GM15510 (cell line): ENCODE measurements around the gene RETN.
A peak's percentile ranks its signal among the peaks of the same experiment; 100 is the strongest.

Experiments
- POLR2A ChIP-seq: IDR thresholded peaks from 3 replicates; pipeline ENCODE4 v1.6.1; 2011; ENCODE audit warnings: borderline replicate concordance; ENCODE audit not compliant: insufficient read length; ENCODE audit errors: extremely low read depth

The RETN gene

GRCh38 chr19:7632340-7633203 lies 36.3 kb upstream of the RETN start:
- TF ChIP-seq POLR2A, result no peak

GRCh38 chr19:7633698-7634097 lies 35.2 kb upstream of the RETN start, which contains the start of gene PCP2:
TSS of gene PCP2 (minus strand) at chr19:7633719. CDS start at chr19:7633457, 262 bp downstream.
- no peak for TF ChIP-seq POLR2A

DNA sequence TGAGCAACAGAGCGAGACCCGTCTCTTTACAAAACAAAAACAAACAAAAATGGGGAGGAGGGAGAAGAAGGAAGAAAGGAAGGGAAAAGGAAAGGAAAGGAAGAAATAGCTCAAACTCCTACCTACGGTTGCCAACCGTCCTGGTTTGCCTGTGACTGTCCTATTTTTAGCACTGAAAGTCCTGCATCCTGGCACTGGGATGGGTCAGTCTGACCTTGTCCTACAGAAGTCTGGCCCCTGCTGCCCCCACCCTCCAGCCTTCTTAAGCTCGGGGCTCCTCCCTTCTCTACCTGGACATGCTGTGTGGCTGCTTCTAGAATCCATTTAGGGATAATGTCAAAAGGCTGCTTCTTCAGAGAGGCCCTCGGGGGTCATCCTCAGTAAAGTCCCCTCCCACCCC lies 33.2 kb upstream of the RETN start:
- no peak for TF ChIP-seq POLR2A

GRCh38 chr19:7636317-7636690 lies 32.5 kb upstream of the RETN start:
- TF ChIP-seq POLR2A, result no peak

DNA sequence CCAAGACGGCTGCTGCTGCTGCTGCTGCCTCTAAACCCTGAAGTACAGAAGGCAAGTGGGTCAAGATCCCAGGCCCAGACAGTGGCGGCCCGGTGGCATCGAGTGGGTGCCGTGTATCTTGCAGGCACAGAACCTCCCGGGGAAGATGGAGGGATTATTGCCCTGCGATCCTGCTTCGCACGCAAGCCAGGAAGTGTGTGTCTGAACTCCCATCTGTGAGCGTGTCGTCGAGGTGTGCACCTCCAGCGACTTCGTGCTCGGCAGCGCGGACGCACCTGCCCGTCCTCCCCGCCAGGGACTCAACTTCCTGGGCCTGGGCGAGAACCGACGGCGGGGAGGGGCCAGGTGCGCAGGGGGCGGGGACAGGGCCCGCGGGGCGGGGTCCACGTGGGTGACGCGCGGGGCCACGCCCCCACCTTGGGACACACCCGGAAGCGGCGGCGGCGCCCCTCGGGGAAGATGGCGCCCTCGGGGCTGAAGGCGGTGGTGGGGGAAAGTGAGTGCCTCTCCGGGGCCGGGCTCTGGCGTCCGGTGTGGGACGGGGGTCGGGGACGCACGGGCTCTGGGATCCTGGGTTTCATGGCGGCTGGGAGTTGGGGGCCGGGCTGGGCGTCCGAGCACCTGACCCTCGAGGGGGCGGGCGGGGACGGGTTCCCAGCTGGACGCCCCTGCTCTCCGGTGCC lies 32.0 kb upstream of the RETN start, which contains the start of gene STXBP2:
Gene STXBP2, plus strand, starts transcription at position 420 of the 683 bp plus-strand sequence. Its CDS starts 40 bp downstream, at position 460.
- TF ChIP-seq POLR2A, result peak; percentile 80

GRCh38 chr19:7637374-7638256 lies 31.2 kb upstream of the RETN start:
- no peak for TF ChIP-seq POLR2A

DNA sequence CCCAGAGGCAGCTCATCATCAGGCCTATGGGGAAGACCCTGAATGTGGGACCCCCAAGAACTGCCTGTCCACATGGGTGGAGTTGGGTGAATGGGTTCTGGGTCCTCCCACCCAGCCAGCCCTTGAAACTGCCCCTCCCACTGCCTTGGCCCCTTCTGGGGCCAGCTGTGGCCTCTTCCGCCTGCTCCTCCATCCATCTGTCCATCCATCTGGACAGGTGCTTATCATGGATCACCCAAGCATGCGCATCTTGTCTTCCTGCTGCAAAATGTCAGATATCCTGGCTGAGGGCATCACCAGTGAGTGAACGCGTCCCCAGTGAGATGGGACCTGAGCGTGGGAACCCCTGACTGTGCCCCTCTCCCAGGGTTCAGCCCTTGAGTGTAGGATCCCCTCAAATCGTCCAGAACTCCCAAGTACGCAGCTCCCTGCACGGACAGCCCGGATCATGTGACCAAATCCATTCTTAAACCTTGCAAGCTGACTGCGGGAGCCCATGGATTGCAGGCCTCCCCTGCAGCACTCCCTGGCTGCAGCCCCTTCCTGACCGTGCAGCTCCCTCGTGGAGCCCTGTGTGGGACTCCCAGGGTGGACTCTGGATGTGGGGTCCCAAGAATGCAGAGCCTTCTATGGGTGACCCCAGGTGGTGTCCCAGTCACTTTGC lies 29.9 kb upstream of the RETN start:
- TF ChIP-seq POLR2A, result no peak

DNA sequence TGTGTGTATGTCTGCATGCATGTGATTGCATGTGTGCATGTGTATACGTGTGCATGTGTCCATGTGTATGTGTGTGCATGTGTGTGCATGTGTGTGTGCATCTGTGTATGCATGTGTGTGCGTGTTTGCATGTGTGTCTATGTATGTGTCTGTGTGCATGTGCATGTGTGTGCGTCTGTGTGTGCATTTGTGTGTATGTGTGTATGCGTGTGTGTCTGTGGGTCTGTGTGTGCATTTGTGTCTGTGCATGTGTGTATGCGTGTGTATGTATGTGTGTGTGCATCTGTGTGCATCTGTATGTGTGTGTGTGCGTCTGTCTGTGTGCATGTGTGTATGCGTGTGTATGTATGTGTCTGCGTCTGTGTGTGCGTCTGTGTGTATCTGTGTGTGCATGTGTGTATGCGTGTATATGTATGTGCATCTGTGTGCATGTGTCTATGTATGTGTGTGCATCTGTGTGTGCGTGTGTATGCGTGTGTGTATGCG lies 28.9 kb upstream of the RETN start:
- no peak for TF ChIP-seq POLR2A

DNA sequence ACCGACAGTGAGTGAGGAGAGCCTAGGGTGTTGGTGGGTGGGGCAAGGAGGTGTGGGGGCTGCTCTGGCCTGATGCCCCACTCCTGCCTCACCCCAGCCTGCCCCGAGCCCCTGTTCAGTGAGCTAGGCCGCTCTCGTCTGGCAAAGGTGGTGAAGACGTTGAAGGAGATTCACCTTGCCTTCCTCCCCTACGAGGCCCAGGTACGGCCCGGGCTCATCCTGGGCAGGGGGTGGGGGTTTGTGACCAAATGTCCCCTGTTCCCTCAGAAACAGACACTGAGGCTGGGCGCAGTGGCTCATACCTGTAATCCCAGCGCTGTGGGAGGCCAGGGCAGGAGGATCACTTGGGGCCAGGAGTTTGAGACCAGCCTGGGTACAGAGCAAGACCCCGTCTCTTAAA lies 28.0 kb upstream of the RETN start:
- no peak for TF ChIP-seq POLR2A

DNA sequence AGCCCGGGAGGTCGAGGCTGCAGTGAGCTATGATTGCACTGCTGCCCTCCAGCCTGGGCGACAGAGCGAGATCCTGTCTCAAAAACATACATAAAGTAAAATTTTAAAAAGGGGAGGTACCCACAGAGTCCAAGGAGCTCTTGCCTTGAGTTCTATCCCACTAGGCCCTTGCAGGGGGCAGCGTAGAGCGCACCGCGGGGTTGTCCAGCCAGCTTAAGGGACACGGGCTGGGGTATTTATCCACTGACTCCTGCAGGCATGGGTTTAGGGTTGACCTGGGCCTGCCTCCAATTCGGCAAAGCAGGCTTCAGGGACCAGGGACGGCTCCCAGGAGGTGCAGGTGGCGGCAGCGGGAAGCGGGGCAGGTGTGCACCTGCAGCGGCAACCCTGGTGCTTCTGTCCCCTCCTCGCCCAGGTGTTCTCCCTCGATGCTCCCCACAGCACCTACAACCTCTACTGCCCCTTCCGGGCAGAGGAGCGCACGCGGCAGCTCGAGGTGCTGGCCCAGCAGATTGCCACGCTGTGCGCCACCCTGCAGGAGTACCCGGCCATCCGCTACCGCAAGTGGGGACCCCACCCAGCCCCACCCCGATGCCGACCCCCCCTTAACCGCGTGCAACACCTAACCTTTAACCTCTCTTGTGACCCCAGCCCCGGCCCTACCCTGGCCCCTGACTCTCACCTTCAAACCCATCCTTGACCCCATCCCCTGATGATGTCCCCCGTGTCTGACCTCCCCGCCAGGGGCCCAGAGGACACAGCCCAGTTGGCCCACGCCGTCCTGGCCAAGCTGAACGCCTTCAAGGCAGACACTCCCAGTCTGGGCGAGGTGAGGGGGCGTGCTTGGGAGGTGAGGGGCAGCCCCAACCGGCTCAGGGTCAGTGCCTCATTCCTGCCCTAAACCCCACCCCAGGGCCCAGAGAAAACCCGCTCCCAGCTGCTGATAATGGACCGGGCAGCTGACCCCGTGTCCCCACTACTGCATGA lies 27.3 kb upstream of the RETN start:
- TF ChIP-seq POLR2A, result no peak

- TF ChIP-seq POLR2A, result no peak
Observed at GRCh38 chr19:7642295-7643030, 26.4 kb upstream of the RETN start.

GRCh38 chr19:7643031-7643415 lies 25.8 kb upstream of the RETN start:
- TF ChIP-seq POLR2A, result no peak

- TF ChIP-seq POLR2A, result no peak
Observed at GRCh38 chr19:7644550-7644877, 24.3 kb upstream of the RETN start.

GRCh38 chr19:7645163-7645562 lies 23.7 kb upstream of the RETN start:
- TF ChIP-seq POLR2A, result no peak
